Vagina (tissue), 2 donors: ENCODE data around the gene CEP250.

Experiments
- CTCF ChIP-seq, 3 experiments: fragments of 450-650 bp in 2 of 3; fragments of 200-600 bp in 1 of 3; sonication (generic) in 1 of 3; IDR thresholded peaks; one replicate each; pipeline ENCODE4 v1.5.1; 2017 to 2019; ENCODE audit warnings: antibody characterized with exemption in 3 of 3, mild to moderate bottlenecking in 2 of 3, moderate library complexity in 2 of 3
- POLR2A ChIP-seq, 2 donors: fragments of 450-650 bp; IDR thresholded peaks; one replicate each; pipeline ENCODE4 v1.6.1; 2017; ENCODE audit warnings: antibody characterized with exemption in 2 of 2, mild to moderate bottlenecking in 2 of 2, moderate library complexity in 2 of 2
- POLR2AphosphoS5 ChIP-seq, 2 donors: sonication (generic); formaldehyde crosslinking; IDR thresholded peaks; one replicate each; pipeline ENCODE4 v1.9.0; 2017; ENCODE audit warnings: antibody characterized with exemption in 2 of 2, mild to moderate bottlenecking in 2 of 2, low read depth in 1 of 2; ENCODE audit not compliant: insufficient read depth in 1 of 2

- no peak for TF ChIP-seq CTCF (IDR thresholded peaks at IDR 0.05)
- no peak for TF ChIP-seq POLR2A (IDR thresholded peaks at IDR 0.05)
- no peak for TF ChIP-seq POLR2AphosphoS5 (IDR thresholded peaks at IDR 0.05; ENCODE audit: insufficient read depth in 1 of 2, low read depth in 1 of 2)
These were observed 55.7 kb downstream of the CEP250 start for GRCh38 chr20:35510951-35511735.
